ENCODE data around the gene GALNT2.

Gene GALNT2

DNA sequence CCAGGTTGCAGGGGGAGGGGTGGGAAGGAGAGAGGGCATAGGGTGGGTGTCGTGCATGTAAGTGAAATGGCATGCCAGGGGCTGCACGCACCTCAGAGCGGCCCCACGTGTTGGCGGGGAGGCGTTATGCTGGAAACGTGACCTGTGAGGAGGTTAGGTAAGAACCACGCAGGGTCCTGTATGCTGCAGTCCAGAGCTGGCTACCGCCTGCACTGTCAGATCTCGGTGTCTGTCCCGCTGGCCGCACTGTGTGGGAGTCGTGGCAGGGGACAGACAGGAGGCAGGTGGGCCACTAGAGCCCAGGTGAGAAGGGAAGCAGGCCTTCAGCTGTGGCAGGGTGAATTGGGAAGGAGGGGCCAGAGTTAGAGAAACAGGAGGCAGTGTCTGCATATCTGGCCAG lies 79.7 kb downstream of the GALNT2 start:
- no peak for DNase-seq (ENCODE audit: low spot score)

DNA sequence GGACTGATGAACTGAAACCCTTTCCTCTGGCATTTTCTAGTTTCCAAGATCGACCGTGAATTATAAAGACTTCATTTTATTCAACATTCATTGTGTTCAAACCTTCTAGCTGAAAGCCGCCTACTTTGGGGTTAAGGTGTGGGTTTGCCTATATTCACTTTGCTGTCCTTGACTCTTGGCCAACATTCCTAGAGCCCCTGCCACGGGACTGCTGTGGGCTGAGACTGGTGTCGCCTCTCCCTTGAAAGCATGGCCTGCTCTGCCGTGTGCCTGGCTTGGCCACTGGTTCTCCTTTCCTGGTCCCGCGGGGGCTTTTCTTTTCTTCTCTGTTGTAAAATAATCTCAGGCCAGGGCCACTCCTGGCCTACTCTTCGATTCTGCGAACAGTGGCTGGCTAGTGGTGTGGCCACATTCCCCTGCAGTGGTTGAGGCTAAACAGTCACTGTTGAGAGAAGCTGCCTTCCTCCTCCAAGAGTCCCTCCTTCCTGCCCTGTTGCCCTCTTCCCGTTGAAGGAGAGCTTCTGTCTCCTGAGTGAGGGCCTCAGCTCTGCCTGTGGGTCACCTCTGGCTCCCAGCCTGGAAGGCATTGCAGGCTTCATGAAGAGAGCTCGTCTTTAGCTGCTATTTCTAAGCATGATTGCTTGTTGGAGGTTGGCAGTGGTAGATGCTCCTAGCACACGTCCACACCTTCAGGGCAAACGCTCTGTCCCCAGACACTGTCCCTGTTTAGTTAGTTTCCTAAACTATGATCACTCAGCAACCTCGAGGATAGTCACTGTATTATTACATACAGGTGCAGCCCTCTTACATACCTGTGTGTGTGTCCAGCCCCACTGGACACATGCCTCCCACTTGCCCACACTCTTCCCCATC lies 80.5 kb downstream of the GALNT2 start:
- DNase-seq (ENCODE audit: low spot score): no peak

DNA sequence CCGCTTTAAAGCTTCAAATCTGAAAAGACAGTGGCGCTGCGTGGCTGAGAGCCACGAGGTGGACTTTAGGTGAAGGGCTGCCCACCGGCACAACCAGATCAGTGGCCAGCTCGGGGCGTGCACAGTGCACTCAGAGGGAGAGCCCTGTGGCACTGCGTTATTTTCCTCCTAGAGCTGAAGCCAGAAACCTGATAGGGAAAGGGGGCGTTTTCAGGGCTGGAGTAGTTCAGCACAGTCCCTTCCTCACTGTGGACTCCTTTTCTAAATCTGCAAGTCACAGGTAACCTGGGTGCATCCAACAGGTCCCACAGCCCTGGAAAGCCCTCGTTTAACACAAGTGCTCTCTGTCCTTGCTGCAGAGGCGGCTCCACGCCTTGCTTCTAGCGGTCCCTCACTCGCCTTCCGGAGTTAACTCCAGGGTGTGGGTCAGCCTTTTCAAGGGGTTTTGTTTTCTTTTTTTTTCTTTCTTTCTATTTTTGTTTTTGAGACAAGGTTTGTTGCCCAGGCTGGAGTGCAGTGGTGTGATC lies 81.2 kb downstream of the GALNT2 start:
- no peak for DNase-seq (ENCODE audit: low spot score)

DNA sequence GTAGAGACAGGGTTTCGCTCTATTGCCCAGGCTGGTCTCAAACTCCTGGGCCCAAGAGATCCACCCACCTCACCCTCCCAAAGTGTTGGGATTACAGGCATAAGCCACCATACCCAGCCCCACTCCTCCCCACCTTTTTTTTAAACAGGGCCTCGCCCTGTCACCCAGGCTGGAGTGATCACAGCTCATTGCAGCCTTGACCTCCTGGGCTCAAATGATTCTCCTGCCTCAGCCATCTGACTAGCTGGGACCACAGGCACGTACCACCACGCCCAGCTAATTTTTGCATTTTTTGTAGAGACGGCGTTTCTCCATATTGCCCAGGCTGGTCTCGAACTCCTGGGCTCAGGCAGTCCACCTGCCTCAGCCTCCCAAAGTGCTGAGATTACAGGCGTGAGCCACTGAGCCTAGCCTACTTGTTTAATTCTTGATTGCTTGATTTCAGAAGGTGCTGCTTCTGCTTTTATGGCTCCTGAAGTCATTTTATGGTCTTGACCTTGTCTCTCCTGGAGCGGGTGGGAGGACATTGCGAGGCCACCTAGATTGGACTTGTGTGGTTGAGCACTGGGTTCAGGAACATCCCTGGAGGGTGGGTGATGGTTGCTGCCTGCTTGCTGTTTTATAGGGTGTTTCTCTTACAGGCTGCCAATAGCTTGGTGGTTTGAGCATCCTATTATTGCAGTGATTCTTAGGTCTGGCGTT lies 81.9 kb downstream of the GALNT2 start:
- DNase-seq (ENCODE audit: low spot score): peak; percentile 33

GRCh38 chr1:230149751-230150584 lies 82.9 kb downstream of the GALNT2 start:
- peak; percentile 85 for DNase-seq (ENCODE audit: low spot score)

DNA sequence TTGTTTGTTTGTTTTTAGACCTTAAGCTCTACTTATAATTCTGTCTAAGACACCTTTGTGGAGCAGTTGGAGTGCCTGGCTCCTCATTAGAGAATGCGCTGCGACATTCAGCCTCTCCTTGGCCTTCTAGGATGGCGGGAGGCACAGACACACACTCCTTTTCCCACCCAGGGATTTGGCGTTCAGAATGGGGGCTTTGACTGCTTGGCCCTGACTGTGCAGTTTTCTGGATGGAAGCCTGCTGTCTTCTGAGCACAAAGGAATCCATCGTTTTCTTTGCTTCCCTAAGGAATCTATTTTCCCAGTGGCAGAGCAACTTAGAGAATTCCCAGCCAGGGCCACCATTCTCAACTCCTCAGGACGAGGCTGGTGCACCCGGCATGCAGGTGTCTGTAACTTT lies 83.6 kb downstream of the GALNT2 start:
- DNase-seq (ENCODE audit: low spot score): no peak

- no peak for DNase-seq (ENCODE audit: low spot score)
Observed at GRCh38 chr1:230151924-230152468, 85.0 kb downstream of the GALNT2 start.

- DNase-seq (ENCODE audit: low spot score): no peak
Observed at GRCh38 chr1:230152999-230153398, 86.0 kb downstream of the GALNT2 start.

DNA sequence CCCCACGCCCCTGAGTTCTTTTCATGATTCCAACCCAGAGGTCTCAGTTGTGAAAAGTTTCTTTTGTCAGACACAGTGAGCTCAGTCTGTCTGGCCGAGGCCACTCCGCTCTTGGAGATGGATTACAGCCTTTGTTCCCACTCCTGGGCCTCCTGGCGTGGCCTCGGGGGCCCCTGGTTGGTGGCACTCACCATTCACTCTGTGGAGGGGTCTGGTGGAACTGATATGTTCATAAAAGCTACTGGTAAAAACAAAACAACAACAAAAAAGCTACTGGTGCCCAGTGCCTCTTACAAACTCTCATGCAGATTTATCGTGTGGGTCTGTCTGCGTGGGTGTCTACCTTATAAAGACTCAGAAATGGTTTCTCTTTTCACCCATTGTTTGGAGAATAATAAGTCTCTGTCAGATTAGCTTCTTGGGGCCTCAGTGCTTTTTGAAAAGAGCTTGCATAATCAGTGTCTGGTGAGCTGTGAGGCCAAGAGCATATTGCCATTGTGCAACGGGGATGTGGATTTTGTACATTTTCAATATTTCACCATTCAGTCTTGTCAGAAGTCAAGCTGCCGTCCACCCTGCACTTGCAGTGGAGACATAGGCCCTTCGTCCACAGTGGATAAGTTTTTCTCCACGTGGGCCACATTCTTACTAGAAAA lies 86.7 kb downstream of the GALNT2 start:
- DNase-seq (ENCODE audit: low spot score): no peak

DNA sequence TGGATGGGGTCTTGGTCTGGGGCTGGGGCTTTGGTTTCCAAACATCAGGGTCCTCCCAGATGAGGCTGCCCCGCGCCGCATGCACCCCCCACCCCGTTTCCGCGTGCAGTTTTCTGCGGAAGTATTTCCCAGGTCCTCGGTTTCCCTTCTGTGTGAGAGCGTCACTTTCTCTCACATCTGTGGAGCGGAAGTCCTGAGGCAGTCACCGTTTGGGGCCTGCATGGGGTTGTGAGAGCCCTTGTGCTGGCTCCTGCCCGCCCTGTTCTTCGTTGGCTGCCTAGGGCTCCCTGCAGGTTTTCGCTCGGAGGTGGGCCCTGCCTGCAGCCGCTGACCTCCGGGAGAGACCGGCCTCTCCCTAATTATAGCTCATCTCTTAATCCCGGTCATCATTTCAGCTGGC lies 88.0 kb downstream of the GALNT2 start:
- DNase-seq (ENCODE audit: low spot score): no peak

GRCh38 chr1:230156068-230156467 lies 89.0 kb downstream of the GALNT2 start:
- no peak for DNase-seq (ENCODE audit: low spot score)

DNA sequence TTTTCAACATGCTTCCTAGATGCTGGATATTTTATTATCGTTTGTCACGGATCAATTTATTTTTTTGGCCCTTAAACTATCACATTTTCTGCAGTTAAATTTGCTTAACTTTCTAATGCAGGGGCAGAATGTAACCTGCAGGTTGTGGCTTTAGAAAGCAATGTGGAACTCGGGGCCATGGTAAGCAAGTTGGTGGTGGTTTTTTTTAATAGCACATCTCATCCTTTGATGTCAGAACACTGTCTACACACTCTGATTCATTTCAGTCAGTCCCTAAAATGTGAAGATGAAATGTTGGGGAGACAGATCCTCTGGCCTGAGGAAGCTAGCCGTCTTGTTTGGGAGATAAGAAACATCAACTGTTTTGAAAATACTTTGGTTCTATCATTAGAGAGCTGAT lies 89.5 kb downstream of the GALNT2 start:
- no peak for DNase-seq (ENCODE audit: low spot score)

DNA sequence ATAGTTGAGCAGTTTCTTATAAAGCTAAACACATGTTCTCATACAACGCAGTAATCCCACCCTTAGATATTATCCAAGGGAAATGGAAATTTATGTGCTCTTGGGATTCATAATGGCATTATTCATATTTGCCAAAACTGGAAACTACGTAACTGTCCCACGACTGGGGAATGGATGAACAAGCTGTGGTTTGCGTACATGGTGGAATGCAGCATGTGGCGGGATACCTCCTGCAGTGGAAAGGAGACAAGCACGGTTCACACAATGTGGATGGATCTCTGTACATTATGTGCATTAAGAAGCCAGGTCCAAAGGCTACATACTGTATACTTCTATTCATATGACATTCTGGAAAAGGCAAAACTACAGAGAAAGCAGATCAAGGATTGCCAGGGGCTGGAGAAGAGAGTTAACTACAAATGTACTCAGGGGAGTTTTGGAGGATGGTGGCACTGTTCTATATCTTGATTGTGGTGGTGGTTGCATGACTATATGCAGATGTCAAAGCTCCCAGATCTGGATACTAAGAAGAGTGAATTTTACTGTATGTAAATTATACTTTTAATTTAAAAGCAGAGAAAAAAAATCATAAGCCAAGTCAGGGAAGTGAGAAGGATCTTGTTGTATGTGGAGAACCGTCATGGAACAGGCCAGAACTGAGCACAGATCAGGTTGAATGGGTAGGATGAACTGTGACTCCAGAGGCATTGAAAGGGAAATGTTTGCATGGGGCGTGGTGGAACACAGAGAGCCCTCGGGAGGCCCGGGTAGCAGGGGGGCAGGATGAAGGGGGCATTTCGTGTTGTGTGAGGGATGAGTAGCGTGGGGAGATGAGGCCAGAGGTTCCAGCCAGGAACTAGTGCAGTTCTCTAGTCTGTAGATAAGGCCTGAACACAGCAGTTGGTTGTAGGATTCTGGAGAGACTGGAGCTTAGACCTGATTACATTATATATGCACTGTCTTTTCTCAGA lies 90.7 kb downstream of the GALNT2 start:
- no peak for DNase-seq (ENCODE audit: low spot score)

DNA sequence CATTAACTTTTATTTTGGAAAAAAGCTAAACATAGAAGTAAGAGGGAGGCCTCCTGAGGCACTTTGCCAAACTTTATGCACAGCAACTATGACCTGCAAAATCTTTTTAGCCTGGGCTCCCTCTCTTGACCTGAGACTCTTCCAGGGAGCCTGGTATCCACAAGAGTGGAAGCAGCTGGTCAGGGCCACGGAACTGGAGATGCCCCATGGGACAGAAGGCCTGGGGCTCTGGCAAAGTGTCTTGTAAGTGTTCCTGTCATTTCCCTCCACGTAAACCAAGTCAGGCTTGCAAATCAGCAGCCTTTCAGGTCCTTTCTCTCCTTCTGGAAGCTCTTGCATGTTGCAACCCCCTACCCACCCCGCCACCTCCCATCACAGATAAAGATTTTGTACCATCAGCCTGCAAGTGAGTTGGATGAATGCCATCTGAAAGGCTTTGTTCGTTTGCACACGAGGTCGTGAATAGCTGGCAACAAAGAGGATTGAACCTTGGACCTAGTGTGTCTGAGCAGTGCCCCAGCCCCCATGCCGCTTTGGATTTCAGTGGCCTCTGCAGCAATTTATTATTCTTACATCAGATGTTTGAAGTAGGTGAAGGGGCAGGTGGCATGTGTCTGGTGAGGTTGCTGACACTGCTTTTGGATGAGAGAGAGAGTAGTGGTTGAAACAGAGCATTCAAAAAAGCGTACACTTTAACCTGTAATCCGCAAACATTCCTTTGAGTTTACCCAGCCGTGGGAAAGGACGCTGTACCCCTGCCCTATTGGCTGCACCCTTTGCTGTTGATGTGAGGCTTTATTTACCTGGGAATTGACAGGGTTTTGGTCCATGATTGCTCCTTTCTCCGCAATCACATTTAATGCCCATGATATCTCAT lies 91.6 kb downstream of the GALNT2 start:
- DNase-seq (ENCODE audit: low spot score): no peak

- no peak for DNase-seq (ENCODE audit: low spot score)
Observed at GRCh38 chr1:230159580-230159979, 92.5 kb downstream of the GALNT2 start.

DNA sequence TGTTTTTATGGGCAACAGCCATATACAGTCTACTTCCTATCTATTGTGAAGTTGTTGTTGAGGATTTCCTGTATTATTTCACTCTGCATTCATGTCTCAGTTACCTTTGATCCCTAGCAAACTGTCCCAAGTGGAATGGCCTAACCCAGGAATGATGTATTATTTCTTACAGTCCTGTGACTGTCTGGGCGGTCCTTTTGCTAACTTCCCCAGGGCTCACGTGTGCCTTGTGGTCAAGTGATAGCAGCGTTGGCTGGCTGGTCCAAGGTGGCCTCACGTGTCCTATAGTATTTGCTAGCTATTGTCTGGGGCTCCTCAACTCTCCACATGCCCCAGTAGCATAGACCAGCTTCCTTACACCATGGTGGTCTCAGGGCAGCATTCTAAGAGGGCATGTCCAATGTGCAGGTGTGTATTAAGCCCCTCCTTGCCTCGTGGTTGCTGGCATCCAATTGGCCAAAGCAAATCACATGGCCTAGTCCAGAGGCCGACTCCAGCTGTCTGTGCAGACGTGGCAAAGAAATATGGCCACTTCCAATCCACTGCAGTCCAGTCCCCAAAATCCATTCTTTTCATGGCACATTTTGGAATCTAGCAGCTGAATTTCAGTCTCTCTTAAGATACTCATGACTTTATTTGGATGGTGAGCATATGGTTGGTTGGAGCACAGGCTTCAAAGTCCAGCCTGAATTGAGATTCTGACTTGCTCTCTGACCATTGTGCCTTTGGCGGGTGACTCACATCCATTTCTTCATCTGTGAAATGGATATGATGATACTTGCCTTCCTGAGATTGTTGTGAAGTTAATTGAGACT lies 94.1 kb downstream of the GALNT2 start:
- no peak for DNase-seq (ENCODE audit: low spot score)

DNA sequence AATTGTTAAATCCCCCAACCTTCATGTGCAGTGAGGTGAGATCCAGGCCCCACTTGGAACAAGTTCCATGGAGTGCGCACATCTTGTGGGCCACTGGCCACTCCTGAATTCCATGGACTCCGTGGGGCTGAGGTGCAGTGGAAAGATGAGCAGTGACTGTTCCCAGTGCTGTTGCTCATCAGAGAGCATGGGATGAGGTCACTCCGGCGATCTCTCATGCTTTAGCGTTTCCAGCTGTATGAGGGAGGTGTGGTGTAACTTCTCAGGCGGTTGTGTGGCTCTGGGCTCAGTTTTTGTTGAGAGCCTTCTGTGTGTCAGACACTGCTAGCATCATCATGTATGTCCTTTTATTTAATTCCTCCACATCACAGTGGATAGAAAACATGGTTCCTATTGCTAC lies 96.2 kb downstream of the GALNT2 start:
- no peak for DNase-seq (ENCODE audit: low spot score)

GRCh38 chr1:230163719-230164118 lies 96.7 kb downstream of the GALNT2 start:
- no peak for DNase-seq (ENCODE audit: low spot score)
